Cardiac fibroblast (primary cell): Measurements from ENCODE around the gene RPS17.

Experiments
- DNase-seq, 2 donors: peaks; one replicate each; pipeline versions ENCODE4 v3.0.0 to v3.0.0-alpha.2; 2010; ENCODE audit warnings: low read depth in 2 of 2
- H3K4me3 ChIP-seq, 2 donors: replicated peaks in 1 of 2; 1 replicate in 1 of 2; 2 replicates in 1 of 2; pipeline ENCODE4 v1.5.1; 2011; ENCODE audit warnings: low read depth in 2 of 2, low read length in 2 of 2, mild to moderate bottlenecking in 2 of 2, moderate library complexity in 1 of 2
- CTCF ChIP-seq: IDR thresholded peaks from one replicate; pipeline ENCODE4 v1.5.1; 2011; ENCODE audit warnings: low read depth, mild to moderate bottlenecking, low read length, inconsistent platforms

Gene RPS17

GRCh38 chr15:82549199-82549665 is 9.0 kb upstream of the RPS17 start:
- no peak overlapping the region for H3K4me3 ChIP-seq
- no peak for DNase-seq
- TF ChIP-seq CTCF, result no peak

GRCh38 chr15:82548700-82549099 is 8.4 kb upstream of the RPS17 start:
- no peak for DNase-seq
- no peak for TF ChIP-seq CTCF
- no peak overlapping the region for H3K4me3 ChIP-seq

DNA sequence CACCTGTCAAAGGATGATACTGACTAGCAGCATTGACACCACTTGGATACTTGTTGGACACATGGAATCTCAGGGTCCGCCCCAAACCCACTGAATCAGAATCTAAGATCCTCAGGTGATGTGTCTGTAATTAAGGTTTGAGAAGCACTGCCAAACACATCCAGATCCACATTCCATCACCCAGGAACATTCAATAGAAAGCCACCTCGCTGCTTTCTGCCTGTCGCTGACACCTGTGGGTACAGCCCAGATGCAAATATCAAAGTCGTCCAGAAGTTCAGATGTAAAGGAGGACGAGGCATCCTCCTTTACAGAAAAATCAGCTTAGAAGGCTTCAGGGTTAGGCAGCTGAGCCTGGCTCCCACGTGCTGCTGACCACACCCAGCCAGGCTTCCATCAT is 5.2 kb upstream of the RPS17 start:
- no peak for TF ChIP-seq CTCF
- H3K4me3 ChIP-seq, result no peak overlapping the region
- DNase-seq, result no peak

DNA sequence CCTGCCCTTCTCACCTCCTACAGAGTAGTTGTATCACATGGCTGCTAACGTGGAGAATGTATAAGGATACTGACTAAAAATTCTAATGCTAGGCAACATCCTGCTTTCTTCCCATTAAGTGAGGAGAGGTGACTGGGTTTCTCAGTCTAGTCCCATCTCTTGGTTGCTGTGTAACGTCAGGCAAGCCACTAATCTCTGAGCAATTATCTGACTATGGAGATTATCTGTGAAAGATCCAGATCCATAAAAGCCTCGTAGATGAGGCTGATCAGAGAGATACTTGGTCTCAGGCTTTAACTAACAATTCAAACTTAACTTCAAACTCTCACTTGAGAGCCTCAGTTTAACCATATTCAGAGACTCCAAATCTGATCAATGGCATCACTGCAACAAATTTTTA is 4.7 kb upstream of the RPS17 start:
- H3K4me3 ChIP-seq, result no peak overlapping the region
- TF ChIP-seq CTCF, result no peak
- DNase-seq, result no peak

DNA sequence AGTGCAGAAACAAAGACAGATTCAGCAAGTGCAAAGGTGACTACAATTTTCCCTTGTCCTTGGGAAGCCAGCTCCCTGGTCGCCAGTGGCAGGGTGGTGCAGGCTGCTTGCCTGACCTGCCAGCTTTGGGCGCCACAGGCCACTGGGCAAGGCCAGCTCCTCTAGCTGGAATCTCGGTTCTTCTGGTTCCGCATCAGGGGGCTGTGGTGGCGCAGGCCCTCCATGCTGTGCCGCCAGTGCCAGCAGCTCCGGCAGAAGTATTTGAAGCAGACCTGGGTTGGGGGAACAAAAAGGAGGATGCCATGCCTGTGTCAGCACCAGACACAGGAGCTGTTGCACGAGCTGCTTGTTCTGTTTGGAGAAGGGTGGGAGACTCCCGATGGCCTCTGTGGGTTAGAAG is 4.2 kb upstream of the RPS17 start:
- DNase-seq, result no peak
- H3K4me3 ChIP-seq, result no peak overlapping the region
- no peak for TF ChIP-seq CTCF

DNA sequence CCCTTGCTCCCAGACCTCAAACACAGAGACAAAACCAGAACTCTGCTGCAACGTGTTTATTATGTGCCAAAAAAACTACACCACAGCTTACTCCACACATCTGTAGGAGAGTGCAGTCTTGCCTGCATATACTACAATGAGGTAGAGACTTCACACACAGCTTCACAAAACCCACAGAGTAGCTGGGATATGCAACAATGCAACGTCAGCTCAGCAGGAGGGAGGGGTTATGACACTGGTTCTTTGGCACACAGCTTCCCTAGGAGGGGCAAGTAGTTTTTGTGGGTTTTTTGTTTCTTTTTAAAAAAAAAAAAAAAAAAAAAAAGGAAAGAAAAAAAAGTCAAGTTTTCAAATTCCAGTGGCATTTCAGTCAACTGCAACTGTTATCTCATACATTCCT is 2.9 kb upstream of the RPS17 start:
- TF ChIP-seq CTCF, result no peak
- DNase-seq, result peak; percentile 73 to 87
- no peak overlapping the region for H3K4me3 ChIP-seq

DNA sequence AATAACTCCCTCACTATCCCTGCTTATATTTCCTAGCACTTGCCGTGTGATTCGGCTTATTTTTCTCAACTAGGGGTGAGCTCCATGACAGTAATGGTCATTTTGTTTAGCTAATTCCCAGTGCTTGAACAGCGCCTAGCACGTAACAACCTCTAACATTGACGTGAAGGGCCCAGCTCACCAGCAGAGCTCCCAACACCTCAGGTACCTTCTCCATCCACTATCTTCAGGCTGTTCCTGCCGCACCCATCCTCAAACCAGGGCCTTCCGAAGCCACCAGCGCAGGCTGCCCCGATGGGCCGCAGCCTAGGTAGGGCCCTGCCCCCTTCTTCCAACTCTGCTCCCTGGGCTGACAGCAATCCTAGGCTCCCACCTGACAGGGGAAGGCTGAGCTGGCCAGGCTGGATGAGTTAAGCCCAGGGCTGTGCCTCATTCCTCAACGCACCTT is 751 bp upstream of the RPS17 start:
- H3K4me3 ChIP-seq, result peak overlapping the region; percentile 97 to 98
- TF ChIP-seq CTCF, result no peak
- no peak for DNase-seq
